ENCODE measurements around the gene ZER1. TPM values are rescaled to one million over a fixed set of nuclear protein-coding genes. Genes with fewer than 3 reads are reported as not detected.

ZER1 gene
- total and polyA plus RNA-seq, 2 of the 8 experiments (the other 6 are each of a cell fraction or from before 2014, with no cell fraction given): 20.5 to 26.6 TPM

DNA sequence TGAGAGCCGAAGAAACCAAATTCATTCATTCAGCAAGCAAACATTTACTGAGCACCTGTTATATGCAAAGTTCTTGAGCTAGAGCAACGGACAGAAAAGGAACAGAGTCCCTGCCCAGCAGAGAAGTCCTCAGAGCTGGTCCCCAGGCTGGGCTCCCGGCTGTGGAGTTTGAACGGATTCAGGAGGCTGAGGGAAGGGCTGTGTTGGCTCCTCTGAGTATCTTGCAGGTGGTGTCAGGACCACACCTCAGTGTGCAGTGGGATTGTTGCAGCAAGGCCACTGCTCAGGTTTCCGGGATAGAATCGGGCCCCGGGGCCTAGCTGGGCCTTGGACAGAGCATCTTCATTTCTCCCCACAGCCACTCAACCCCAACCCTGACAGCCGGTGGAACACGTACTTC is 20.4 kb upstream of the ZER1 start (continued):
- TF ChIP-seq, protein P1, sequence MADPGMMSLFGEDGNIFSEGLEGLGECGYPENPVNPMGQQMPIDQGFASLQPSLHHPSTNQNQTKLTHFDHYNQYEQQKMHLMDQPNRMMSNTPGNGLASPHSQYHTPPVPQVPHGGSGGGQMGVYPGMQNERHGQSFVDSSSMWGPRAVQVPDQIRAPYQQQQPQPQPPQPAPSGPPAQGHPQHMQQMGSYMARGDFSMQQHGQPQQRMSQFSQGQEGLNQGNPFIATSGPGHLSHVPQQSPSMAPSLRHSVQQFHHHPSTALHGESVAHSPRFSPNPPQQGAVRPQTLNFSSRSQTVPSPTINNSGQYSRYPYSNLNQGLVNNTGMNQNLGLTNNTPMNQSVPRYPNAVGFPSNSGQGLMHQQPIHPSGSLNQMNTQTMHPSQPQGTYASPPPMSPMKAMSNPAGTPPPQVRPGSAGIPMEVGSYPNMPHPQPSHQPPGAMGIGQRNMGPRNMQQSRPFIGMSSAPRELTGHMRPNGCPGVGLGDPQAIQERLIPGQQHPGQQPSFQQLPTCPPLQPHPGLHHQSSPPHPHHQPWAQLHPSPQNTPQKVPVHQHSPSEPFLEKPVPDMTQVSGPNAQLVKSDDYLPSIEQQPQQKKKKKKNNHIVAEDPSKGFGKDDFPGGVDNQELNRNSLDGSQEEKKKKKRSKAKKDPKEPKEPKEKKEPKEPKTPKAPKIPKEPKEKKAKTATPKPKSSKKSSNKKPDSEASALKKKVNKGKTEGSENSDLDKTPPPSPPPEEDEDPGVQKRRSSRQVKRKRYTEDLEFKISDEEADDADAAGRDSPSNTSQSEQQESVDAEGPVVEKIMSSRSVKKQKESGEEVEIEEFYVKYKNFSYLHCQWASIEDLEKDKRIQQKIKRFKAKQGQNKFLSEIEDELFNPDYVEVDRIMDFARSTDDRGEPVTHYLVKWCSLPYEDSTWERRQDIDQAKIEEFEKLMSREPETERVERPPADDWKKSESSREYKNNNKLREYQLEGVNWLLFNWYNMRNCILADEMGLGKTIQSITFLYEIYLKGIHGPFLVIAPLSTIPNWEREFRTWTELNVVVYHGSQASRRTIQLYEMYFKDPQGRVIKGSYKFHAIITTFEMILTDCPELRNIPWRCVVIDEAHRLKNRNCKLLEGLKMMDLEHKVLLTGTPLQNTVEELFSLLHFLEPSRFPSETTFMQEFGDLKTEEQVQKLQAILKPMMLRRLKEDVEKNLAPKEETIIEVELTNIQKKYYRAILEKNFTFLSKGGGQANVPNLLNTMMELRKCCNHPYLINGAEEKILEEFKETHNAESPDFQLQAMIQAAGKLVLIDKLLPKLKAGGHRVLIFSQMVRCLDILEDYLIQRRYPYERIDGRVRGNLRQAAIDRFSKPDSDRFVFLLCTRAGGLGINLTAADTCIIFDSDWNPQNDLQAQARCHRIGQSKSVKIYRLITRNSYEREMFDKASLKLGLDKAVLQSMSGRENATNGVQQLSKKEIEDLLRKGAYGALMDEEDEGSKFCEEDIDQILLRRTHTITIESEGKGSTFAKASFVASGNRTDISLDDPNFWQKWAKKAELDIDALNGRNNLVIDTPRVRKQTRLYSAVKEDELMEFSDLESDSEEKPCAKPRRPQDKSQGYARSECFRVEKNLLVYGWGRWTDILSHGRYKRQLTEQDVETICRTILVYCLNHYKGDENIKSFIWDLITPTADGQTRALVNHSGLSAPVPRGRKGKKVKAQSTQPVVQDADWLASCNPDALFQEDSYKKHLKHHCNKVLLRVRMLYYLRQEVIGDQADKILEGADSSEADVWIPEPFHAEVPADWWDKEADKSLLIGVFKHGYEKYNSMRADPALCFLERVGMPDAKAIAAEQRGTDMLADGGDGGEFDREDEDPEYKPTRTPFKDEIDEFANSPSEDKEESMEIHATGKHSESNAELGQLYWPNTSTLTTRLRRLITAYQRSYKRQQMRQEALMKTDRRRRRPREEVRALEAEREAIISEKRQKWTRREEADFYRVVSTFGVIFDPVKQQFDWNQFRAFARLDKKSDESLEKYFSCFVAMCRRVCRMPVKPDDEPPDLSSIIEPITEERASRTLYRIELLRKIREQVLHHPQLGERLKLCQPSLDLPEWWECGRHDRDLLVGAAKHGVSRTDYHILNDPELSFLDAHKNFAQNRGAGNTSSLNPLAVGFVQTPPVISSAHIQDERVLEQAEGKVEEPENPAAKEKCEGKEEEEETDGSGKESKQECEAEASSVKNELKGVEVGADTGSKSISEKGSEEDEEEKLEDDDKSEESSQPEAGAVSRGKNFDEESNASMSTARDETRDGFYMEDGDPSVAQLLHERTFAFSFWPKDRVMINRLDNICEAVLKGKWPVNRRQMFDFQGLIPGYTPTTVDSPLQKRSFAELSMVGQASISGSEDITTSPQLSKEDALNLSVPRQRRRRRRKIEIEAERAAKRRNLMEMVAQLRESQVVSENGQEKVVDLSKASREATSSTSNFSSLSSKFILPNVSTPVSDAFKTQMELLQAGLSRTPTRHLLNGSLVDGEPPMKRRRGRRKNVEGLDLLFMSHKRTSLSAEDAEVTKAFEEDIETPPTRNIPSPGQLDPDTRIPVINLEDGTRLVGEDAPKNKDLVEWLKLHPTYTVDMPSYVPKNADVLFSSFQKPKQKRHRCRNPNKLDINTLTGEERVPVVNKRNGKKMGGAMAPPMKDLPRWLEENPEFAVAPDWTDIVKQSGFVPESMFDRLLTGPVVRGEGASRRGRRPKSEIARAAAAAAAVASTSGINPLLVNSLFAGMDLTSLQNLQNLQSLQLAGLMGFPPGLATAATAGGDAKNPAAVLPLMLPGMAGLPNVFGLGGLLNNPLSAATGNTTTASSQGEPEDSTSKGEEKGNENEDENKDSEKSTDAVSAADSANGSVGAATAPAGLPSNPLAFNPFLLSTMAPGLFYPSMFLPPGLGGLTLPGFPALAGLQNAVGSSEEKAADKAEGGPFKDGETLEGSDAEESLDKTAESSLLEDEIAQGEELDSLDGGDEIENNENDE (IDR thresholded peaks at IDR 0.05; ENCODE audit: insufficient replicate concordance, low read length): no peak
- TF ChIP-seq BRCA1 (IDR thresholded peaks at IDR 0.05; ENCODE audit: low read depth, low read length) (no peak), ATF2 (IDR thresholded peaks at IDR 0.05; ENCODE audit: low read length) (no peak), MAX (IDR thresholded peaks at IDR 0.05) (no peak), SP4 (IDR thresholded peaks at IDR 0.05; ENCODE audit: low read length) (no peak), YY1 (IDR thresholded peaks at IDR 0.05; ENCODE audit: low read depth, low read length) (no peak), BCL11A (IDR thresholded peaks at IDR 0.05; ENCODE audit: low read depth in 2 of 2, low read length in 2 of 2) (no peak), HDAC2 (IDR thresholded peaks at IDR 0.05; ENCODE audit: borderline replicate concordance in 1 of 2, low read depth in 2 of 2, low read length in 2 of 2) (no peak), TAF1 (IDR thresholded peaks at IDR 0.05; ENCODE audit: low read depth, low read length) (no peak), CHD2 (IDR thresholded peaks at IDR 0.05; ENCODE audit: low read length) (no peak)
